ENCODE results near the gene FITM2.
"Not testable (repeated sequence)": the region's sequence is repeated elsewhere in the genome, so short reads cannot be mapped to it uniquely, and the experiment has no call there.

Gene FITM2

GRCh38 chr20:44331201-44331600, 20.2 kb upstream of the FITM2 start:
- DNase-seq (ENCODE audit: low spot score): no peak

- DNase-seq (ENCODE audit: low spot score): no peak
Observed at GRCh38 chr20:44328428-44328827, 17.4 kb upstream of the FITM2 start.

GRCh38 chr20:44327748-44328147, 16.7 kb upstream of the FITM2 start:
- not testable (repeated sequence) for DNase-seq (ENCODE audit: low spot score)

- no peak for DNase-seq (ENCODE audit: low spot score)
Observed at GRCh38 chr20:44326391-44327159, 15.6 kb upstream of the FITM2 start.

GRCh38 chr20:44324343-44324742, 13.3 kb upstream of the FITM2 start:
- DNase-seq (ENCODE audit: low spot score): no peak

GRCh38 chr20:44319839-44320422, 8.9 kb upstream of the FITM2 start:
- DNase-seq (ENCODE audit: low spot score): no peak

GRCh38 chr20:44314870-44315269, 3.9 kb upstream of the FITM2 start:
- DNase-seq (ENCODE audit: low spot score): no peak

GRCh38 chr20:44309763-44310663, 989 bp downstream of the FITM2 start:
- DNase-seq (ENCODE audit: low spot score): no peak

GRCh38 chr20:44306927-44307326, 4.1 kb downstream of the FITM2 start:
- no peak for DNase-seq (ENCODE audit: low spot score)

GRCh38 chr20:44304383-44304782, 6.6 kb downstream of the FITM2 start:
- DNase-seq (ENCODE audit: low spot score): no peak

GRCh38 chr20:44302736-44303135, 8.3 kb downstream of the FITM2 start:
- DNase-seq (ENCODE audit: low spot score): no peak

GRCh38 chr20:44302026-44302669, 8.9 kb downstream of the FITM2 start:
- DNase-seq (ENCODE audit: low spot score): no peak

- DNase-seq (ENCODE audit: low spot score): no peak
Observed at GRCh38 chr20:44301285-44301684, 9.7 kb downstream of the FITM2 start.

GRCh38 chr20:44299011-44299535, 11.9 kb downstream of the FITM2 start:
- DNase-seq (ENCODE audit: low spot score): not testable (repeated sequence)

- no peak for DNase-seq (ENCODE audit: low spot score)
Observed at GRCh38 chr20:44297721-44298120, 13.3 kb downstream of the FITM2 start.

- no peak for DNase-seq (ENCODE audit: low spot score)
Observed at GRCh38 chr20:44296011-44296410, 15.0 kb downstream of the FITM2 start.

- DNase-seq (ENCODE audit: low spot score): no peak
Observed at GRCh38 chr20:44291754-44292153, 19.2 kb downstream of the FITM2 start.

- DNase-seq (ENCODE audit: low spot score): no peak
Observed at GRCh38 chr20:44288252-44288651, 22.8 kb downstream of the FITM2 start.

GRCh38 chr20:44287272-44288097, 23.5 kb downstream of the FITM2 start:
- no peak for DNase-seq (ENCODE audit: low spot score)

- DNase-seq (ENCODE audit: low spot score): no peak
Observed at GRCh38 chr20:44284032-44284431, 27.0 kb downstream of the FITM2 start.

GRCh38 chr20:44282192-44282591, 28.8 kb downstream of the FITM2 start:
- DNase-seq (ENCODE audit: low spot score): no peak

Measured in putamen (tissue), 1 donor.